GM13977 (cell line): ENCODE data around the gene PAPSS1.

Experiments
- DNase-seq: peaks from one replicate; pipeline ENCODE4 v3.0.0; 2012; ENCODE audit warnings: low spot score
- in situ Hi-C: fragments of 300-500 bp; cut with MboI; formaldehyde crosslinking; loops from one replicate; pipeline ENCODE4 v1.12.0; 2022; ENCODE audit warnings: low sequenced_read_pairs, low pct_unique_long_range_greater_than_20kb, mixed read lengths, inconsistent platforms; ENCODE audit not compliant: unreplicated experiment
- TF ChIP-seq, protein P1 (sequence below): IDR thresholded peaks from 2 replicates; pipeline ENCODE4 v1.5.1; 2012; ENCODE audit warnings: mild to moderate bottlenecking, control low read depth; ENCODE audit not compliant: insufficient read depth; ENCODE audit errors: extremely low read depth, missing control alignments

PAPSS1 gene

DNA sequence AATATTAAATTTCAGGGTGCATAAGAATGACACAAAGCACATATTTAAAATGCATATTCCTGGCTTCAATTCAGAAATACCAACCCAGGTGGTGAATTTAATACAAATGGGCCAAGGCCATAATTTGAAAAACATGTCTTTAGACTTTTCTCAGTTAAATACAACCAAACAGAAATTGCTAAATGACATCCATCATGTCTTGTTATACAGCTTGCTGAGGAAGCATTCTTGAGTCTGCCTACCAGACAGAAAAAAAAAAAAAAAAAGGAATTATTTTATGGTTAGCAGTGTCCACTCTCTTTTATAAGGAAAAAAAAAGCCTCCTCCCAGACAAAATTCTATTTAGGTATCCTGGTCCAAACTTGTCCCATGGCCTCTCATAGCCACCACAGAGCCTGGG, 119.1 kb downstream of the PAPSS1 start:
- in situ Hi-C loops: no loop called here
- TF ChIP-seq, protein P1, sequence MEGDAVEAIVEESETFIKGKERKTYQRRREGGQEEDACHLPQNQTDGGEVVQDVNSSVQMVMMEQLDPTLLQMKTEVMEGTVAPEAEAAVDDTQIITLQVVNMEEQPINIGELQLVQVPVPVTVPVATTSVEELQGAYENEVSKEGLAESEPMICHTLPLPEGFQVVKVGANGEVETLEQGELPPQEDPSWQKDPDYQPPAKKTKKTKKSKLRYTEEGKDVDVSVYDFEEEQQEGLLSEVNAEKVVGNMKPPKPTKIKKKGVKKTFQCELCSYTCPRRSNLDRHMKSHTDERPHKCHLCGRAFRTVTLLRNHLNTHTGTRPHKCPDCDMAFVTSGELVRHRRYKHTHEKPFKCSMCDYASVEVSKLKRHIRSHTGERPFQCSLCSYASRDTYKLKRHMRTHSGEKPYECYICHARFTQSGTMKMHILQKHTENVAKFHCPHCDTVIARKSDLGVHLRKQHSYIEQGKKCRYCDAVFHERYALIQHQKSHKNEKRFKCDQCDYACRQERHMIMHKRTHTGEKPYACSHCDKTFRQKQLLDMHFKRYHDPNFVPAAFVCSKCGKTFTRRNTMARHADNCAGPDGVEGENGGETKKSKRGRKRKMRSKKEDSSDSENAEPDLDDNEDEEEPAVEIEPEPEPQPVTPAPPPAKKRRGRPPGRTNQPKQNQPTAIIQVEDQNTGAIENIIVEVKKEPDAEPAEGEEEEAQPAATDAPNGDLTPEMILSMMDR: no peak
- DNase-seq: no peak

DNA sequence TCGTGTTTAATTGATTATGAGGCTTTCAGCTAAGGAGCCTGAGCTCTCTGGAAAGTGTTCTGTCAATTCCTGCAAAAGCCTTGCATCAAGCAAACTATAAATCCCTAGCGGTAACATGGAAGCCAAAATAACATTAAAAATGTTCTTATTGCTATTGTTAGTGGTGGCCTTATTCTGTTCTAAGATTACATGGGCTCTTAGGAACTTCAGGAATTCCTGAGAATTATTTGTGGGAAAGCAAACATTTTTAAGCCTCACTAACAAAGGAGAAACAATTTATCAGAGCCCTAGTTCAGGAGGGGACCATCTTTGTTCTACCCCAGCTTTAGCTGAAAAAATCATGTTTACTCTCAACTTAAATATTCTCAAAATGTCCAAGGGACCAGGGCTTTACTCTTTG, 119.6 kb downstream of the PAPSS1 start:
- in situ Hi-C loops: no loop called here
- no peak for DNase-seq
- TF ChIP-seq, protein P1: no peak

DNA sequence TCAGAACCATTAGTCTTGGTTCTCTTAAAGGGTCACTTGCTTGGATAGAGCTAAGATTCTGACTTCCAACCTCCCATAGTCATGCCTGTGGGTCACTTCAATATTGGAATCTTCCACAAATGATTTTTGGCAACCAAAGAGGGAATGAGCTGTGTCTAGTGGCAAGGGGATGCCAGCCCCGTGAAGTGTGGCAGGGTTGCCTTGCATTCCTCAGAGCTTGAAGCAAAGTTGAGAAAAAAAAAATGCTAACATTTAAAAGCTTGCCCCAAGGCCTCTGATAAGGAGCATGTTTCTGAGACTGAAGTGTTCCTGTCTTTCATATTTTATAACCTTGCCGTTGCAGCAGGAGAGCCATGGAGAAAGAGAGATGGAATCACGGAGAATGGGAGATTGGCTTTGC, 120.2 kb downstream of the PAPSS1 start:
- TF ChIP-seq, protein P1: no peak
- in situ Hi-C loops: no loop called here
- no peak for DNase-seq

DNA sequence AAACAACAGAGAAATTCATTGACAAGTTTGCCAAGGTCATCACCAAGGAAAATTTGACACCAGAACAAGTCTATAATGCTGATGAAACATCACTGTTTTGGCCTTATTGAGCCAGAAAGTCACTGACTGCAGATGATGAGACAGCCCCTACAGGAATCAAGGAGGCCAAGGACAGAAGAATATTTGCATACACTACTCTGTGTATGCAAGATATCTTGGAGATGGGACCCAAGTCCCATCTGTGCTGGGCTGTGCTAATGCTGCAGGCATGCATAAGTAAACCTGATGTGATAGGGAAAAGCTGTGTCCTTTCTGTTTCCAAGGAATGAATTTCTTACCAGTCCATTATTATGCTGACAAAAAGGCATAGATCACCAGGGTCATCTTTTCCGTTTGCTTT, 126.8 kb downstream of the PAPSS1 start:
- in situ Hi-C loops: no loop called here

DNA sequence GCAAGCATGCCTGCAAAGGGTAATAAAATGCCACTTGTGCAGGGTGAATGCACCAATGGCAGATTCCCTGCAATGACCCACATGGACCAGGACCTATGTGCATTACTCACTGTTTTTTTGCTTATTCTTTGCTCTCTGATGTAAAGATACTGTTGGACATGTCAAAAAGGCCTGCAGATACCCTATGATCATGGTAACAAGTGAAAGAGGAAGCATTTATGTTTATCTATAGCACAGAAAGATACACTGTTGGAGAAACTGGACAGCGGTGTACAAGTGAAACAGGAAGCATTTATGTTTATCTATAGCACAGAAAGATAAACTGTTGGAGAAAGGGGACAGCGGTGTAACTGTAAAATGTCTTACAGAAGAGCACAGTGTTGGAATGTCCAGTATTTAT, 127.5 kb downstream of the PAPSS1 start:
- in situ Hi-C loops: no loop called here

More for the DNA sequence above, 126.8 kb downstream of the PAPSS1 start:
- no peak for DNase-seq
- TF ChIP-seq, protein P1: no peak

DNA sequence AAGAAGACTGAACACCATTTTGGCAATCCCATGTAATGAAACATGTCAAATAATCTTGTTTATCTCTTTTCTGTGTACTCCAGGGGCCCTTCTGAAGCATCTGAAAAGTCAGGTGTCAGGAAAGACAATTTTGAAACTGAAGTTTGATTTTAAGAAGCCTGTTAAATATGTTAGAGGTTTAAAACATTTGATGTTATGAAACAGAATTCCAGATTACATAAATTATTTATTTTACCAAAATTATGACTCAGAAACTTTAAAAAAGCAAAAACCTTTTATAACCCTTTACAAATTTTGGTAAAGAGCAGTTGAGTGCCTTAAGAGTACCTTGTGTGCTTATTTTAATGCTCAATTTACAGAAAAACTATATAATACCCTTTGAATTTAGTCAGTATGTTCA, 130.8 kb downstream of the PAPSS1 start:
- TF ChIP-seq, protein P1: no peak
- in situ Hi-C loops: no loop called here
- DNase-seq: no peak

More for the DNA sequence above, 127.5 kb downstream of the PAPSS1 start:
- TF ChIP-seq, protein P1: no peak
- no peak for DNase-seq

DNA sequence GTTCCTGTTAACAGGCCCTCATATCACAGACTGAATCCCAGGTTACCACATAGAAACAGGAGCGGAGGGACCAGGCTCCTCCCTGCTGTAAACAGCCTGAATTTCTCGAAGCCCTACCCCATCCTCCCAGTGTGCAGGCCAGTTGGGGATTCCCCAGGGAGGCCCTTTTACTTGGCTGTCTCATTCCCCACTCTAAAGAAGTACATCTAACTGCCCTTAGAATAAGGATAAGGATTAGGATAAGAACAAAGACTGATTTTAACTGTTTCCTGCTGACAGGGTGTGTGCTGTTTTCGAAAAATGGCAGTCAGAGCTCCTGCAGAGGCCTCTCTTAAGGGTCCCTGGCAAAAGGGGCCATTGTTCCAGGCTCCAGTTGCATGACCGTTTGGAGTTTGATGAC, 133.7 kb downstream of the PAPSS1 start:
- no peak for DNase-seq
- in situ Hi-C loops: no loop called here
- TF ChIP-seq, protein P1: no peak
